ENCODE data around the gene NPAS2. TPM values are rescaled to one million over a fixed set of nuclear protein-coding genes. Genes with fewer than 3 reads are reported as not detected.
A peak's percentile ranks its signal among the peaks of the same experiment; 100 is the strongest.

Gene NPAS2
- total RNA-seq, 1 experiment from 2014 or later = 12.3 TPM

- peak overlapping the region; percentile 55 for H3K27ac Mint-ChIP-seq (ENCODE audit: low read depth, unreplicated experiment)
- intact Hi-C loops (cut with micrococcal nuclease) = no loop called here
Measured at GRCh38 chr2:101038455-101039255, 218.7 kb downstream of the NPAS2 start.

GRCh38 chr2:101040072-101040471, 220.1 kb downstream of the NPAS2 start:
- peaks cover 5% of the 10 kb centered on the region for H3K4me1 Mint-ChIP-seq (ENCODE audit: insufficient read depth, unreplicated experiment)
- no peak for TF ChIP-seq CTCF (IDR thresholded peaks at IDR 0.05; ENCODE audit: unreplicated experiment)
- intact Hi-C loops (cut with micrococcal nuclease) = no loop called here
- BruUV-seq (replicated peaks) = no TSS peak
- DNase-seq (ENCODE audit: unreplicated experiment) = no peak
- CTCF ChIA-PET = interaction anchor here (0.8 to 1.5 kb wide), 4 partner anchors 10 to 165 kb away, joined by 3 to 6 read pairs (median 4); no protein-coding TSS in a partner anchor
- POLR2A ChIA-PET = interaction anchor here (1.7 kb wide), 1 partner anchor 110 kb away, joined by 7 read pairs; the partner anchor contains the start of gene TBC1D8
- peaks cover 93% of the 10 kb centered on the region for H3K36me3 Mint-ChIP-seq (ENCODE audit: insufficient read depth, unreplicated experiment)
- H3K27ac Mint-ChIP-seq (ENCODE audit: low read depth, unreplicated experiment) = no peak overlapping the region
- no peak overlapping the region for H3K4me3 Mint-ChIP-seq (ENCODE audit: unreplicated experiment)
- H3K9me3 Mint-ChIP-seq (ENCODE audit: unreplicated experiment) = no peaks in the 10 kb centered on the region
- no peaks in the 10 kb centered on the region for H3K27me3 Mint-ChIP-seq (ENCODE audit: insufficient read depth, unreplicated experiment)

More at GRCh38 chr2:101038455-101039255, 218.7 kb downstream of the NPAS2 start:
- POLR2A ChIA-PET = interaction anchor here (1.0 kb wide), 1 partner anchor 9 kb away, joined by 3 read pairs; no protein-coding TSS in a partner anchor
- peak; percentile 48 for DNase-seq (ENCODE audit: unreplicated experiment)
- Mint-ChIP-seq H3K4me3 (ENCODE audit: unreplicated experiment) (no peak overlapping the region), H3K9me3 (ENCODE audit: unreplicated experiment) (no peaks in the 10 kb centered on the region), H3K4me1 (ENCODE audit: insufficient read depth, unreplicated experiment) (peaks cover 5% of the 10 kb centered on the region), H3K27me3 (ENCODE audit: insufficient read depth, unreplicated experiment) (no peaks in the 10 kb centered on the region), H3K36me3 (ENCODE audit: insufficient read depth, unreplicated experiment) (peaks cover 93% of the 10 kb centered on the region)
- BruUV-seq (replicated peaks) = no TSS peak
- TF ChIP-seq CTCF (IDR thresholded peaks at IDR 0.05; ENCODE audit: unreplicated experiment) = peak; percentile 46
- CTCF ChIA-PET = interaction anchor here (0.8 to 5.5 kb wide), 4 partner anchors 8 to 194 kb away, joined by 4 to 79 read pairs (median 46); partner anchors contain the start of gene TBC1D8

- intact Hi-C loops (cut with micrococcal nuclease) = no loop called here
- ChIA-PET CTCF (interaction anchor here (0.5 to 1.5 kb wide), 3 partner anchors 29 to 112 kb away, joined by 3 to 6 read pairs (median 6); no protein-coding TSS in a partner anchor), POLR2A (interaction anchor here (1.7 kb wide), 1 partner anchor 110 kb away, joined by 7 read pairs; the partner anchor contains the start of gene TBC1D8)
- no peak overlapping the region for H3K4me3 Mint-ChIP-seq (ENCODE audit: unreplicated experiment)
- DNase-seq (ENCODE audit: unreplicated experiment) = no peak
- H3K27me3 Mint-ChIP-seq (ENCODE audit: insufficient read depth, unreplicated experiment) = no peaks in the 10 kb centered on the region
- peaks cover 93% of the 10 kb centered on the region for H3K36me3 Mint-ChIP-seq (ENCODE audit: insufficient read depth, unreplicated experiment)
- no TSS peak for BruUV-seq (replicated peaks)
- no peak overlapping the region for H3K27ac Mint-ChIP-seq (ENCODE audit: low read depth, unreplicated experiment)
- TF ChIP-seq CTCF (IDR thresholded peaks at IDR 0.05; ENCODE audit: unreplicated experiment) = no peak
- peaks cover 5% of the 10 kb centered on the region for H3K4me1 Mint-ChIP-seq (ENCODE audit: insufficient read depth, unreplicated experiment)
- no peaks in the 10 kb centered on the region for H3K9me3 Mint-ChIP-seq (ENCODE audit: unreplicated experiment)
Measured at GRCh38 chr2:101040761-101041160, 220.8 kb downstream of the NPAS2 start.

- Mint-ChIP-seq H3K27ac (ENCODE audit: low read depth, unreplicated experiment) (no peak overlapping the region), H3K9me3 (ENCODE audit: unreplicated experiment) (no peaks in the 10 kb centered on the region), H3K27me3 (ENCODE audit: insufficient read depth, unreplicated experiment) (no peaks in the 10 kb centered on the region), H3K4me3 (ENCODE audit: unreplicated experiment) (no peak overlapping the region), H3K36me3 (ENCODE audit: insufficient read depth, unreplicated experiment) (peaks cover 93% of the 10 kb centered on the region), H3K4me1 (ENCODE audit: insufficient read depth, unreplicated experiment) (peaks cover 5% of the 10 kb centered on the region)
- ChIA-PET POLR2A (no interaction called here), CTCF (interaction anchor here (0.5 to 0.6 kb wide), 2 partner anchors 30 to 155 kb away, joined by 3 read pairs; no protein-coding TSS in a partner anchor)
- no TSS peak for BruUV-seq (replicated peaks)
- DNase-seq (ENCODE audit: unreplicated experiment) = no peak
- intact Hi-C loops (cut with micrococcal nuclease) = no loop called here
- TF ChIP-seq CTCF (IDR thresholded peaks at IDR 0.05; ENCODE audit: unreplicated experiment) = no peak
Measured at GRCh38 chr2:101041413-101041812, 221.5 kb downstream of the NPAS2 start.

Data from MCF 10A (cell line).